GM12878 (cell line): ENCODE results near the gene COL4A2.

Experiments
- CHD2 ChIP-seq: IDR thresholded peaks from 2 replicates; pipeline ENCODE4 v1.6.1; 2011; ENCODE audit warnings: low read depth, low read length, improper control_type of control experiment, borderline replicate concordance
- CTCF ChIP-seq, 3 experiments: IDR thresholded peaks in 2 of 3; conservative IDR thresholded peaks in 1 of 3; 2 replicates each; pipeline ENCODE4 v1.5.1; 2011; ENCODE audit warnings: low read depth in 3 of 3, low read length in 3 of 3, mild to moderate bottlenecking in 3 of 3, control low read depth in 2 of 3, moderate library complexity in 2 of 3, inconsistent platforms in 1 of 3, mixed read lengths in 1 of 3; ENCODE audit not compliant: control insufficient read depth in 2 of 3, insufficient read depth in 1 of 3; ENCODE audit errors: extremely low read depth in 1 of 3
- FOXM1 ChIP-seq: IDR thresholded peaks from 2 replicates; pipeline ENCODE4 v1.6.1; 2012; ENCODE audit warnings: low read depth, mild to moderate bottlenecking, inconsistent platforms, low read length, moderate library complexity
- MTA2 ChIP-seq: fragments of 450-650 bp; IDR thresholded peaks from 2 replicates; pipeline ENCODE4 v1.6.1; 2016; ENCODE audit warnings: low read depth, mild to moderate bottlenecking, moderate library complexity
- POLR2A ChIP-seq: IDR thresholded peaks from 2 replicates; pipeline ENCODE4 v1.6.1; 2011; ENCODE audit warnings: low read depth, mild to moderate bottlenecking, low read length
- RAD21 ChIP-seq: IDR thresholded peaks from 2 replicates; pipeline ENCODE4 v1.6.1; 2011; ENCODE audit warnings: mild to moderate bottlenecking, low read depth, low read length, moderate library complexity; ENCODE audit not compliant: insufficient read depth
- REST ChIP-seq: IDR thresholded peaks from 2 replicates; pipeline ENCODE4 v1.6.1; 2012; ENCODE audit warnings: mild to moderate bottlenecking, low read depth, low read length
- SMC3 ChIP-seq: IDR thresholded peaks from 2 replicates; pipeline ENCODE4 v1.6.1; 2011; ENCODE audit warnings: low read length, improper control_type of control experiment, borderline replicate concordance
- SP1 ChIP-seq: IDR thresholded peaks from one replicate; pipeline ENCODE4 v1.6.1; 2011; ENCODE audit warnings: low read depth, low read length
- STAT1 ChIP-seq: fragments of 450-650 bp; conservative IDR thresholded peaks from 2 replicates; pipeline ENCODE4 v1.6.1; 2014; ENCODE audit warnings: antibody characterized with exemption, mild to moderate bottlenecking
- TAF1 ChIP-seq: IDR thresholded peaks from 2 replicates; pipeline ENCODE4 v1.6.1; 2011; ENCODE audit warnings: mild to moderate bottlenecking, low read depth, low read length, borderline replicate concordance
- USF2 ChIP-seq: IDR thresholded peaks from 2 replicates; pipeline ENCODE4 v1.6.1; 2011; ENCODE audit warnings: low read depth, low read length, improper control_type of control experiment, borderline replicate concordance
- ZBTB33 ChIP-seq: fragments of 450-650 bp; IDR thresholded peaks from 2 replicates; pipeline ENCODE4 v1.6.1; 2017; ENCODE audit warnings: mild to moderate bottlenecking
- ZNF687 ChIP-seq: fragments of 450-650 bp; IDR thresholded peaks from 2 replicates; pipeline ENCODE4 v1.6.1; 2017; ENCODE audit warnings: mild to moderate bottlenecking, moderate library complexity

- TF ChIP-seq STAT1 (no peak), POLR2A (no peak), SMC3 (no peak), ZBTB33 (no peak), MTA2 (no peak), CTCF (IDR thresholded peaks at IDR 0.05 in 2 of 3, conservative IDR thresholded peaks at IDR 0.05 in 1 of 3; ENCODE audit: control insufficient read depth in 2 of 3, extremely low read depth in 1 of 3, insufficient read depth in 1 of 3, low read depth in 3 of 3, low read length in 3 of 3) (no peak), USF2 (no peak), TAF1 (no peak), SP1 (no peak), FOXM1 (no peak), RAD21 (no peak), ZNF687 (no peak), CHD2 (no peak), REST (no peak)
Observed at GRCh38 chr13:110507678-110508381, 200.7 kb downstream of the COL4A2 start.
